HG03175 (cell line): Measurements from ENCODE around the gene CIAO2B.
"Not testable (repeated sequence)": the region's sequence is repeated elsewhere in the genome, so short reads cannot be mapped to it uniquely, and the experiment has no call there.

ENCODE experiments used
- ATAC-seq: cut with Tn5 transposase; IDR thresholded peaks from one replicate; pipeline ENCODE4 v1.9.1; 2021; ENCODE audit warnings: mild to moderate bottlenecking, moderate library complexity; ENCODE audit not compliant: unreplicated experiment

Gene CIAO2B

DNA sequence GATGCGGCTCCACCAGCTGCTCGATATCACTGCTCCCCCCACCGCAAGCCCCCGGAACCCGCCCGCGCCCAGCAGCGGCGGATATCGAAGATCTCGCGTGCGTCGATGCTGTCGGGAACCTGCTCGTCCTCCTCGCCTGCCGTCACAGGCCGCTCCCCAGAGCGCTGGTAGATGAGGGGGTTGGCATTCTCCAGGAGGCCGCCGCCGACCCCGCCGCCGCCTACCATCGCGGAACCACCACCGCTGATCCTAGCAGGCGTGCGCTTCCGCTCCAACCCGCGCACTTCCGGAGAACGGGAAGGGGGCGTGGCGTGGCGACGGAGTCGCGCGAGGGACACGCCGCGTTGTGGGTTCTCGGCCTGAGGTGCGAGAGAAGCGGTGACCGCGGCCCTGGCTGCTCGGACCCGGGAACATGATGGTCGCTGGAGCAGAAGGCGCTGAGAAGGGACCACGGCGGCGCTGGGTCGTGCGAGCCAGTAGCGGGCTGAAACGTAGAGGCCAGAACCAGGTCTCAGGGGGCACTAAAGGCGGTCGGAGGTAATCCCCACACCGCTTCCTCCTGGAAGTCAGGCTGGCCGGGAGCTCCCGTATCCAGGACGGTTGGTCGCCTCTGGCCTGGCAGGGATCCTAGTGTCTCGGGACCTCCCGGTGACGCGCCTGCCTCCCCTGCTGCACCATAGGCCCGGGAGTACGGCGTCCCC is at the start of gene CIAO2B:
Gene CIAO2B, minus strand, starts transcription at position 265 of the 701 bp plus-strand sequence. Its CDS starts 38 bp downstream, at position 227.
- ATAC-seq, result peak; percentile 85

DNA sequence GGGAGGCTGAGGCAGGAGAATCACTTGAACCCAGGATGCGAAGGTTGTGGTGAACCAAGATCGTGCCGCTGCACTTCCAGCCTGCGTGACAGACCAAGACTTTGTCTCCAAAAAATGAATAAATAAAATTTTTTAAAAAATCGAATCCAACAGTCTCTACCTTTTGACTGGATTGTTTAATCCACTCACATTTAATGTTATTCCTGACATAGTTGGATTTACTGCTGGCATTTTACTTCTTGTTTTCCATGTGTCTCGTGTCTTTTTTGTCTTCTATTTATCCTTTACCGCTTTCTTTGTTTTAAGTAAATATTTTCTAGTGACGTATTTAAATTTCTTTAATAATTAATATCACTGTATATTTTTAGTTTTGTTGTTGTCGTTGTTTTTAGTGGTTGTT is 48.8 kb upstream of the CIAO2B start:
- ATAC-seq, result no peak

DNA sequence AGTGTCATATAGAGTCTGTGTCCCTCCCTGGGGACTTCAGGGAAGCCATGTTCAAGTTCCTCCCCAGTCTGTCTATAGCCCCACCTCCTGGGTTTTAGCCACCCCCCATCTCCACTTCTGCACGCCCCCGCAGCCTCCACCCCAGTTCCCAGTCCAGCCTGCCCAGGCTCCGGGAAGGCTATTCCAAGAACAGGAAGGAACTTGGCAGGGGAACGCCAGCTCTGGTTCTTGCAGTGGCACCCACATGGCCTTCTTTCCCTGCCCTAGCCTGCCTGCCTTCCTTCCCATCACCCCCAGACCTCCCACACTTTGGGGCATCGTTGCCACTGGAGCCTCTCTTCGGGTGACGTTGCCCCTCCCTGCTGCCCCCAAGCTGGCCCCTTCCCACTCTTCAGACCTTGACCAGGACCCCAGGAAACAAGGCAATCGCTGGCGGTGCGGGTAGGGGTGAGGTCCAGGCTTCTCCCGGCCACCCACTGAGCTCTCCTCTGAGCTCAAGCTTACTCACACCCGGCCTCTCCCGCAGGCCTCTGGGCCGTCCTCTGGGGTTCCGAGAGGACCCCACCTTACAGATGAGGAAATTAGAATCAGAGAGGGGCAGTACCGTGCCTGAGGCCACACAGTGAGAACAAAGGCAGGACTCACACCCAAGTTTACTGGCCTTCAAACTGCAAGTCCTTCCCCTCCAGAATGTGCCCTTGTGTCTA is 45.0 kb upstream of the CIAO2B start:
- ATAC-seq, result no peak

- peak; percentile 76 for ATAC-seq
These were observed 43.3 kb upstream of the CIAO2B start for GRCh38 chr16:66977341-66978113.

DNA sequence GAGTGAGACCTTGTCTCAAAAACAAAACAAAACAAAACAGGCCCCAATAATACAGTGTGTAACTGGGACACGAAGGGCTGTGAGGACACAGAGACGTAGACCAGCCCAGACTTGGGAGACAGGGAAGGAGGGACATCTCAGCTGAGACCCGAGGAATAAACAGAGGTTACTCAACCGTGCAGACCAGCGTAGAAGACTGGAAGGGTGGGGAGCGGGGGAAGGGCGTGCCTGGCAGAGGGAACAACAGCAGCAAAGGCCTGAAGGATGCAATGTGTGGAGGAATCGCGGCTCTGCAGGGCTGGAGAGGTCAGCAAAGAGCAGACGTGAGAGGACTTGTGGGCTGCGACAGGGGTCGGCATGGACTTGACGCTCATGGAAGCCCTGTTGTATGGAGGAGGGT is 42.5 kb upstream of the CIAO2B start:
- no peak for ATAC-seq

GRCh38 chr16:66975302-66975893 is 41.2 kb upstream of the CIAO2B start:
- ATAC-seq, result no peak

DNA sequence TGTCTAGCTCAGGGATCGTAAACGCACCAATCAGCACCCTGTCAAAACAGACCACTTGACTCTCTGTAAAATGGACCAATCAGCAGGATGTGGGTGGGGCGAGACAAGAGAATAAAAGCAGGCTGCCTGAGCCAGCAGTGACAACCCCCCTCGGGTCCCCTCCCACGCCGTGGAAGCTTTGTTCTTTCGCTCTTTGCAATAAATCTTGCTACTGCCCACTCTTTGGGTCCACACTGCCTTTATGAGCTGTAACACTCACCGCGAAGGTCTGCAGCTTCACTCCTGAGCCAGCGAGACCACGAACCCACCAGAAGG is 40.7 kb upstream of the CIAO2B start:
- ATAC-seq, result not testable (repeated sequence)

DNA sequence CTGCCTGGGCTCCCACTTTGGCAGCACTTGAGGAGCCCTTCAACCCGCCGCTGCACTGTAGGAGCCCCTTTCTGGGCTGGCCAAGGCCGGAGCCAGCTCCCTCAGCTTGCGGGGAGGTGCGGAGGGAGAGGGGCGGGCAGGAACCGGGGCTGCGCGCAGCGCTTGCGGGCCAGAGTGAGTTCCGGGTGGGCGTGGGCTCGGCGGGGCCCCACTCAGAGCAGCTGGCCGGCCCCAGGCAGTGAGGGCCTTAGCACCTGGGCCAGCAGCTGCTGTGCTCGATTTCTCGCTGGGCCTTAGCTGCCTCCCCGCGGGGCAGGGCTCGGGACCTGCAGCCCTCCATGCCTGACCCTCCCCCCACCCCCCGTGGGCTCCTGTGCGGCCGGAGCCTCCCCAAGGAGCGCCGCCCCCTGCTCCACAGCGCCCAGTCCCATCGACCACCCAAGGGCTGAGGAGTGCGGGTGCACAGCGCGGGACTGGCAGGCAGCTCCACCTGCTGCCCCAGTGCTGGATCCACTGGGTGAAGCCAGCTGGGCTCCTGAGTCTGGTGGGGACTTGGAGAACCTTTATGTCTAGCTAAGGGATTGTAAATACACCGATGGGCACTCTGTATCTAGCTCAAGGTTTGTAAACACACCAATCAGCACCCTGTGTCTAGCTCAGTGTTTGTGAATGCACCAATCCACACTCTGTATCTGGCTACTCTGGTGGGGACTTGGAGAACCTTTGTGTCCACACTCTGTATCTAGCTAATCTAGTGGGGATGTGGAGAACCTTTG is 40.1 kb upstream of the CIAO2B start:
- not testable (repeated sequence) for ATAC-seq

DNA sequence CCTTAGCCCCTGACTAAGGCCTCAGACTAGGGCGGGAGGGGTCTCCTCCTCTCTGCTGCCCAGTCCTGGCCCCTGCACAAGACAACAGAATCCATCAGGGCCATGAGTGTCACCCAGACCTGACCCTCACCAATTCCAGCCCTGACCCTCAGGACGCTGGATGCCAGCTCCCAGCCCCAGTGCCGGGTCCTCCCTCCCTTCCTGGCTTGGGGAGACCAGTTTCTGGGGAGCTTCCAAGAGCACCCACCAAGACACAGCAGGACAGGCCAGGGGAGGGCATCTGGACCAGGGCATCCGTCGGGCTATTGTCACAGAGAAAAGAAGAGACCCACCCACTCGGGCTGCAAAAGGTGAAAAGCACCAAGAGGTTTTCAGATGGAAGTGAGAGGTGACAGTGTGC is 39.5 kb upstream of the CIAO2B start:
- ATAC-seq, result no peak

- ATAC-seq, result no peak
These were observed 38.8 kb upstream of the CIAO2B start for GRCh38 chr16:66972983-66973382.

- no peak for ATAC-seq
These were observed 36.8 kb upstream of the CIAO2B start for GRCh38 chr16:66970775-66971720.

- no peak for ATAC-seq
These were observed 34.6 kb upstream of the CIAO2B start for GRCh38 chr16:66968847-66969246.

DNA sequence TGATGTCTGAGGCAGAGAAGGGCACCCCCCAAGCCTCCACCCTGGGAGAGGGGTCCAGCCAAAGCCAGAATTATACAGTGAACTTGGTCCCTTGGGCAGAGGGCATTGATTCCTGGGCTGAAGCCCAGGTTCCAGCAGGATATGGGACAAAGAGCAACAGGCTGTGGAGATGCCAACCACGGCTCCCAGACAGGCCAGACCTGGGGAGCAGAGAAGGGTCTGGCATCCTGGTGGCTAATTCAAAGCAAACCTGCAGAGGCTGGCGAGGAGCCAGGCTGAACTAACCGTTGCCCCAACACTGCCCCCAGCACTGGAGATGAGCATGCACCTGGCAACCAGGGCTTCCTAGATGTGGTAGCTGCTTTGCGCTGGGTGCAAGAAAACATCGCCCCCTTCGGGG is 29.8 kb upstream of the CIAO2B start:
- ATAC-seq, result no peak

DNA sequence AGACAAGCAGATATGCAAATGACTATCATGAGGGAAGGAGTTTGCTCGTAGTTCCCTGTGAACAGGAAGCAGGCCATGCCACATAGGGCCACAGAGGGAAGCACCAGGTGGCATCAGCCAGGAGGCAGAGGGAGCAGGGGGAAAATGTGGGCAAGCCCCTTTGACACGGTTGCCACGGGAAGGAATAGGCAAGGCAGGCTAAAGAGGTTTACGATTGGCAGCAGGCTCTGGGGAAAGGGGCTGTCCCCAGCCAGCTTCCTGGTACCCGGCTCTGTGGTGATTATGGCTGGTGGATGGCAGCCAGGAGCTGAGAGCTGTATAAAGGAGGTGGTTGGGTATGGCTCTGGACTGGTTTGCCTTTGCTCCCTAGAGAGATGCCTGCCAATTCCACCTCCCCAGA is 27.7 kb upstream of the CIAO2B start:
- no peak for ATAC-seq

DNA sequence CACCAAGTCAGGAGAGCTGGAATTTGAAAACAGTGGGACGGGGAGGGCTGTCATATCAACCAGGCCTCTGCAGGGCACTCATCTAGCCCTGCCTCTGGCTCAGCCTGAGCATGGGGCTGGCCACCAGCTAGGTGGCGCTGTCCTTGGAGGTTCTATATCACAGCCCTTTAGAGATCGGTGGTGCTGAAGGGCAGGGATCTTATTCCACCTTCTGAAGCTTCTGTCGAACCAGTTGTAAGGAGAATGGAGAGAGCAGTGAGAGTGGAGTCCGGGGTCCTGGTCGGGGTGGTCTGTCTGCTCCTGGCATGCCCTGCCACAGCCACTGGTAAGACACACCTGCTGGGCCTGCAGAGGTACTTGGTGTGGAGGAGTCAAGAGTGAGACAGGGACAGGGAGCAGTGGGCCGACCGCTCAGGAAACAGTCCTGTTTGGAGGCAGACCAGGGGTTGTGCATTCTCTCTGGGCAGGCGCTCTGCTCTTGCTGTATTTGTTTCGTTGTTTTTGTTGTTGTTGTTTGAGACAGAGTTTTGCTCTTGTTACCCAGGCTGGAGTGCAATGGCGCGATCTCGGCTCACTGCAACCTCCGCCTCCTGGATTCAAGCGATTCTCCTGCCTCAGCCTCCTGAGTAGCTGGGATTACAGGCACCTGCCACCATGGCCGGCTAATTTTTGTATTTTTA is 27.0 kb upstream of the CIAO2B start, which contains the start of gene CES3:
Gene CES3, plus strand, starts transcription at position 202 of the 680 bp plus-strand sequence. Its CDS starts 42 bp downstream, at position 244.
- ATAC-seq, result peak; percentile 80

DNA sequence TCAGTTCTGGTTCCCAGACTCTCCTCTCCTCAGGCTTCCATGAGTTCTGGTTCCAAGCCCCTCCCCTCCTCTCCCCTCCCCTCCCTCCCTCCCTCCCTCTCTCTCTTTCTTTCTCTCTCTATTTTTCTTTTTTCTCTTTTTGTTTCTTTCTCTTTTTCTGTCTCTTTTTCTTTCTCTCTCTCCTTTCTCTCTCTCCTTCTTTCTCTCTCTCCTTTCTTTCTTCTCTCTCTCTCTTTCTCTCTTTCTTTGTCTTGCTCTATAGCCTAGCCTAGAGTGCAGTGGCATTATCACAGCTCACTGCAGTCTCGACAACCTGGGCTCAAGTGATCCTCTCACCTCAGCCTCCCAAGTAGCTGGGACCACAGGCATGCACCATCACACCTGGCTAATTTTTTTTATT is 26.1 kb upstream of the CIAO2B start:
- ATAC-seq, result no peak

GRCh38 chr16:66959704-66960161 is 25.5 kb upstream of the CIAO2B start:
- ATAC-seq, result no peak

DNA sequence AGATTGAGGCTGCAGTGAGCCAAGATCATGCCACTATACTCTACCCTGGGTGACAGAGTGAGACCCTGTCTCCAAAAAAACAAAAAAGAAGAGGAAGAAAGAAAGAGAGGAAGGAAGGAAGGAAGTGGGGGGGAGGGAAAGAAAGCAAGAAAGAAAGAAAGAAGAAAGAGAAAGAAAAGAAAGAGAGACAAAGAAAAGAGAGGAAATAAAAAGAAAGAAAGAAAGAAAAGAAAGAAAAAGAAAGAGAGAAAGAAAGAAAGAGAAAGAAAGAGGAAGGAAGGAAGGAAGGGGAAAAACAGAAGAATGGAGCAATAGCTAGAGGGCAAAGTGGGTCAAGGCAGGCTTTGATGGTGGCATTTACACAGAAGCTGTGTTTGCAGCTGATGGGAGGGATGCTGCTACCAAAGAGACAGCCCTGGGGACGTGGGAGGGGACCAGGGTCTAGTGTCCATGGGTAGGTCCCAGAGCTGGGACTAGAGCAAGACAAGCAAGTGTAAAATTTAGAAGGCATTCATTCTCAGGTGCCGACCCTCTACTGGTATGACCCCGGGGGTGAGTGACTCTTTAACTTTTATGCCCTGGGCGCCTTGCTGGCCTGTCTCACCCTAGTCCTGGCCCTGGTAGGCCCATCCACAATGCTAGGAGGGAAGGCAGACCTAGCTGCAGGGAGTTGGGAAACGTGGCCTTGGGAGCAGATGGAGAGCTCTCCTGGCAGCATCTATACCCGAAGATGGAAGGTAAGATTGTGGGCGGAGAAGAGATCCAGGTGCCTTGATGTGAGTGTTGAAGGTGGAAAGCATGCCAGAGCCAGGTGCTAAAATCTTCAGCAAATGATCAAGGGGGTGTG is 24.9 kb upstream of the CIAO2B start:
- ATAC-seq, result no peak
